A673 (cell line): ENCODE results near the gene CACNG4. TPM values are rescaled to one million over a fixed set of nuclear protein-coding genes. Genes with fewer than 3 reads are reported as not detected.

Experiments used
- BruUV-seq: library from RNA; stranded (reverse); fragments of 400-500 nt; replicated peaks from 2 replicates; lab custom pipeline; 2021; lab: Mats Ljungman, UMichigan
- CTCF ChIA-PET: fragments of 300-600 bp; sonication (Branson Sonifier 250); formaldehyde crosslinking; loops from one replicate; lab custom pipeline; 2022; ENCODE audit warnings: antibody characterized with exemption; lab: Charles Lee
- POLR2A ChIA-PET: fragments of 300-600 bp; sonication (Branson Sonifier 250); formaldehyde crosslinking; loops from one replicate; lab custom pipeline; 2022; ENCODE audit warnings: antibody characterized with exemption; ENCODE audit not compliant: low non-redundant PET; lab: Charles Lee
- DNase-seq: peaks from one replicate; pipeline ENCODE4 v3.0.0-alpha.2; 2015; ENCODE audit warnings: low spot score
- H3K27ac ChIP-seq: fragments of 200-600 bp; sonication (generic); 2 replicates; pipeline ENCODE4 v1.5.1; 2016; ENCODE audit warnings: mixed run types, low read depth, mild to moderate bottlenecking, mixed read lengths, antibody characterized with exemption, low read length; ENCODE audit not compliant: poor library complexity, severe bottlenecking
- H3K27me3 ChIP-seq: fragments of 200-600 bp; sonication (generic); replicated peaks from 2 replicates; pipeline ENCODE4 v1.6.1; 2017; ENCODE audit warnings: mixed run types, low read depth, mild to moderate bottlenecking, mixed read lengths, antibody characterized with exemption, low read length; ENCODE audit not compliant: insufficient read depth, poor library complexity
- H3K36me3 ChIP-seq: fragments of 200-600 bp; sonication (generic); 2 replicates; pipeline ENCODE4 v1.6.1; 2016; ENCODE audit warnings: mixed run types, mild to moderate bottlenecking, mixed read lengths, antibody characterized with exemption, low read length; ENCODE audit not compliant: insufficient read depth, poor library complexity, severe bottlenecking
- H3K4me1 ChIP-seq: fragments of 200-600 bp; sonication (generic); 2 replicates; pipeline ENCODE4 v1.6.1; 2017; ENCODE audit warnings: mixed run types, mild to moderate bottlenecking, mixed read lengths, antibody characterized with exemption, low read length; ENCODE audit not compliant: insufficient read depth, poor library complexity, severe bottlenecking
- H3K4me3 ChIP-seq: fragments of 200-600 bp; sonication (generic); 2 replicates; pipeline ENCODE4 v1.5.1; 2016; ENCODE audit warnings: low read depth, mixed run types, mild to moderate bottlenecking, mixed read lengths, low read length; ENCODE audit not compliant: poor library complexity, severe bottlenecking
- H3K9me3 ChIP-seq: fragments of 200-600 bp; sonication (generic); 2 replicates; pipeline ENCODE4 v1.6.1; 2016; ENCODE audit warnings: mixed run types, low read depth, mild to moderate bottlenecking, mixed read lengths, antibody characterized with exemption, low read length; ENCODE audit not compliant: poor library complexity, severe bottlenecking
- EZH2 ChIP-seq: fragments of 200-600 bp; sonication (generic); IDR thresholded peaks from 2 replicates; pipeline ENCODE4 v1.6.1; 2017; ENCODE audit warnings: borderline replicate concordance, low read depth, mild to moderate bottlenecking, mixed read lengths, antibody characterized with exemption, low read length; ENCODE audit not compliant: poor library complexity, severe bottlenecking
- intact Hi-C: fragments of 100-400 bp; cut with micrococcal nuclease; formaldehyde crosslinking; loops from one replicate; pipeline ENCODE4 v1.10.0; 2022; ENCODE audit not compliant: unreplicated experiment
- total RNA-seq: library from RNA; stranded (reverse); gene quantifications from 2 replicates; pipeline ENCODE4 v1.2.3, GENCODE V29; 2021
- TF ChIP-seq, protein P1 (sequence below): fragments of 300-800, 200-600 bp; sonication (generic); conservative IDR thresholded peaks from 2 replicates; pipeline ENCODE4 v1.5.1; 2017; ENCODE audit warnings: low read depth, mild to moderate bottlenecking, antibody characterized with exemption, low read length, moderate library complexity, mixed read lengths

CACNG4 gene
- total RNA-seq, 1 experiment from 2014 or later: 9.7 TPM

DNA sequence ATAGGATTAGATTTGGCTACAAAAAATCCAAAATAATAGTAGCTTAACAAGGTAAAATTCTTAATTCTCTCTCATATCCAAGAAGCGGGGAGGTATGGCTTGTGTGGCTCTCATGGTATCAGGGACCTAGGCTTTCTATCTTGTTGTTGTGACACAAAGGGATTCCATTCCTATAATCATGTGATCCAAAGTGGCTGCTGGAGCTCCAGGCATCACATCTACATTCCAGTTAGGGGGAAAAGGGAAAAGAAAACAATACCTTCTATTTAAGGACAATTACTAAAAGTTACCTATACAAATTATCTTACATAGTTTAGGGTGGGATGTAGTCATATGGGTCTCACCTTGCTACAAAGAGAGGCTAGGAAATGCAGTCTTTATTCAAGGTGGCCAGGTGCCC lies 47.6 kb upstream of the CACNG4 start:
- intact Hi-C loops: no loop called here
- H3K4me1 ChIP-seq: no peaks in the 10 kb centered on the region
- no peaks in the 10 kb centered on the region for H3K36me3 ChIP-seq
- ChIA-PET POLR2A (no interaction called here), CTCF (no interaction called here)
- TF ChIP-seq, protein P1, sequence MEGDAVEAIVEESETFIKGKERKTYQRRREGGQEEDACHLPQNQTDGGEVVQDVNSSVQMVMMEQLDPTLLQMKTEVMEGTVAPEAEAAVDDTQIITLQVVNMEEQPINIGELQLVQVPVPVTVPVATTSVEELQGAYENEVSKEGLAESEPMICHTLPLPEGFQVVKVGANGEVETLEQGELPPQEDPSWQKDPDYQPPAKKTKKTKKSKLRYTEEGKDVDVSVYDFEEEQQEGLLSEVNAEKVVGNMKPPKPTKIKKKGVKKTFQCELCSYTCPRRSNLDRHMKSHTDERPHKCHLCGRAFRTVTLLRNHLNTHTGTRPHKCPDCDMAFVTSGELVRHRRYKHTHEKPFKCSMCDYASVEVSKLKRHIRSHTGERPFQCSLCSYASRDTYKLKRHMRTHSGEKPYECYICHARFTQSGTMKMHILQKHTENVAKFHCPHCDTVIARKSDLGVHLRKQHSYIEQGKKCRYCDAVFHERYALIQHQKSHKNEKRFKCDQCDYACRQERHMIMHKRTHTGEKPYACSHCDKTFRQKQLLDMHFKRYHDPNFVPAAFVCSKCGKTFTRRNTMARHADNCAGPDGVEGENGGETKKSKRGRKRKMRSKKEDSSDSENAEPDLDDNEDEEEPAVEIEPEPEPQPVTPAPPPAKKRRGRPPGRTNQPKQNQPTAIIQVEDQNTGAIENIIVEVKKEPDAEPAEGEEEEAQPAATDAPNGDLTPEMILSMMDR: no peak
- no peak for TF ChIP-seq EZH2
- no peak for DNase-seq
- H3K27me3 ChIP-seq: no peaks in the 10 kb centered on the region
- H3K9me3 ChIP-seq: no peaks in the 10 kb centered on the region
- H3K4me3 ChIP-seq: no peak overlapping the region
- H3K27ac ChIP-seq: no peak overlapping the region
- no TSS peak for BruUV-seq

DNA sequence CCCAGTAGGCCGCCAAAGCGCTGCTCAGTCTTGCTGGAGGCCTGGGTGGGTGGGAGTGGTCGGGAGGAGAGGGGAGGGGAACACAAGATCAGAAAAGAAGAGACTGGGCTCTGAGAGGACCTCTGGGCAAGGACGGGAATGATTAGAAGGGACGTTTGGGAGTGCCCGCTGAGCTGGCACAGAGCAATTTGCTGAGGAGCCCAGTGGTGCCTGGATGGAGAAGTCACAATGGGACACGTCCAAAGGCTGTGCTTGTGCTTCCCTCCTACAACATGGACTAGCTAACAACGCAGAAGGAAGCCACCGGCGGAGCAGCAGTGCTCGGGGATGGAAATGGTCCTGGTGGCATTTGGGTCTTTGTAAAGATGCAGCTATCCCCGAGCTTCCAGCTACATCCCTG lies 45.6 kb upstream of the CACNG4 start:
- Histone ChIP-seq H3K36me3 (no peaks in the 10 kb centered on the region), H3K4me3 (no peak overlapping the region), H3K27me3 (no peaks in the 10 kb centered on the region), H3K4me1 (no peaks in the 10 kb centered on the region), H3K9me3 (no peaks in the 10 kb centered on the region), H3K27ac (no peak overlapping the region)
- TF ChIP-seq EZH2: no peak
- TF ChIP-seq, protein P1: no peak
- BruUV-seq: no TSS peak
- intact Hi-C loops: no loop called here
- no peak for DNase-seq
- POLR2A ChIA-PET: no interaction called here
- CTCF ChIA-PET: interaction anchor here (0.9 kb wide), 1 partner anchor 57 kb away, joined by 5 read pairs; no protein-coding TSS in a partner anchor

DNA sequence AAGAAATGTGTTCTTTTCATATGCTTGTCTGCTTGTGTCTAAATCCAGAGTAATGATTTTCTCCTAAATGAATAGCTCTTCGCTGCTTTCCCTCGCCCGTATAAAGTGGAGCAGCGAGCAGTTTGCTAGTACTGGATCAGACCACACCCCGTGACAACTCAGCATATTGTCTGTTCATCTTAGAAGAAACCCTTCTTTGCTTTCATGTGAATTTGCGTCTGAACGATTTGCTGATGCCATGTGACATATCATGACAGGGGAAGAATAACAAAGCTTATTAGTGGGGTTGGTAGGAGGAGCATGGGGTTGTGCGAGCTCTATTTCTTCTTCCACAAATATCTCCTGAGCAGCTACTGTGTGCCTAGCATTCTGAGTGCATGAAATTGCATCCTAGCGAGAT lies 44.1 kb upstream of the CACNG4 start:
- Histone ChIP-seq H3K4me3 (no peak overlapping the region), H3K36me3 (no peaks in the 10 kb centered on the region), H3K27ac (no peak overlapping the region), H3K4me1 (no peaks in the 10 kb centered on the region), H3K27me3 (no peaks in the 10 kb centered on the region), H3K9me3 (no peaks in the 10 kb centered on the region)
- ChIA-PET POLR2A (interaction anchor here (0.7 kb wide), 1 partner anchor 156 kb away, joined by 4 read pairs; no protein-coding TSS in a partner anchor), CTCF (no interaction called here)
- intact Hi-C loops: no loop called here
- TF ChIP-seq EZH2: no peak
- TF ChIP-seq, protein P1: no peak
- no peak for DNase-seq
- no TSS peak for BruUV-seq
